HepG2 (cell line): Measurements from ENCODE around the gene TAF7. TPM values are rescaled to one million over a fixed set of nuclear protein-coding genes. Genes with fewer than 3 reads are reported as not detected.

Experiments
- ARHGAP35 ChIP-seq: sonication (generic); formaldehyde crosslinking; IDR thresholded peaks from 2 replicates; pipeline ENCODE4 v1.9.0; 2022; ENCODE audit warnings: mild to moderate bottlenecking, inconsistent platforms, moderate library complexity, missing genetic modification reagents, borderline replicate concordance
- BORCS8-MEF2B ChIP-seq: sonication (generic); formaldehyde crosslinking; IDR thresholded peaks from 2 replicates; pipeline ENCODE4 v1.8.0; 2022; ENCODE audit warnings: mild to moderate bottlenecking, missing genetic modification reagents
- CENPT ChIP-seq: sonication (generic); formaldehyde crosslinking; IDR thresholded peaks from 2 replicates; pipeline ENCODE4 v1.8.0; 2022; ENCODE audit warnings: low read depth, mild to moderate bottlenecking, moderate library complexity, missing genetic modification reagents
- EEA1 ChIP-seq: sonication (generic); formaldehyde crosslinking; IDR thresholded peaks from 2 replicates; pipeline ENCODE4 v1.5.1; 2020; ENCODE audit warnings: mild to moderate bottlenecking, missing genetic modification reagents, borderline replicate concordance
- GABPA ChIP-seq, 2 experiments: IDR thresholded peaks; 2 replicates each; pipeline ENCODE4 v1.6.1; 2011 to 2016; ENCODE audit warnings: low read depth in 2 of 2, low read length in 1 of 2, missing biosample characterization in 1 of 2, missing genetic modification characterization in 1 of 2
- MATR3 ChIP-seq: sonication (generic); formaldehyde crosslinking; IDR thresholded peaks from 2 replicates; pipeline ENCODE4 v1.4.0; 2020; ENCODE audit warnings: missing genetic modification reagents
- MTF2 ChIP-seq: sonication (generic); formaldehyde crosslinking; IDR thresholded peaks from 2 replicates; pipeline ENCODE4 v1.5.0; 2020; ENCODE audit warnings: missing genetic modification reagents, borderline replicate concordance
- NFE2L1 ChIP-seq: sonication (generic); formaldehyde crosslinking; IDR thresholded peaks from 2 replicates; pipeline ENCODE4 v1.4.0; 2020; ENCODE audit warnings: missing genetic modification reagents, mild to moderate bottlenecking, borderline replicate concordance
- RORA ChIP-seq: sonication (generic); formaldehyde crosslinking; IDR thresholded peaks from 2 replicates; pipeline ENCODE4 v1.5.0; 2020; ENCODE audit warnings: mild to moderate bottlenecking, missing genetic modification reagents, moderate library complexity
- SIX1 ChIP-seq: sonication (generic); formaldehyde crosslinking; IDR thresholded peaks from 2 replicates; pipeline ENCODE4 v1.4.0; 2020; ENCODE audit warnings: missing genetic modification reagents, borderline replicate concordance
- U2AF2 ChIP-seq: fragments of 200-400 bp; formaldehyde crosslinking; IDR thresholded peaks from 2 replicates; pipeline ENCODE4 v1.6.1; 2017; ENCODE audit warnings: low read depth, mild to moderate bottlenecking, low read length
- XBP1 ChIP-seq: sonication (generic); formaldehyde crosslinking; IDR thresholded peaks from 2 replicates; pipeline ENCODE4 v1.5.0; 2020; ENCODE audit warnings: missing genetic modification reagents
- ZBTB1 ChIP-seq: sonication (generic); formaldehyde crosslinking; IDR thresholded peaks from 2 replicates; pipeline ENCODE4 v1.4.0; 2020; ENCODE audit warnings: missing genetic modification reagents, borderline replicate concordance
- ZBTB3 ChIP-seq: sonication (generic); formaldehyde crosslinking; IDR thresholded peaks from 2 replicates; pipeline ENCODE4 v1.4.0; 2020; ENCODE audit warnings: low read depth, mild to moderate bottlenecking, moderate library complexity, missing genetic modification reagents, borderline replicate concordance
- ZNF143 ChIP-seq: sonication (generic); formaldehyde crosslinking; IDR thresholded peaks from 2 replicates; pipeline ENCODE4 v1.4.0; 2020; ENCODE audit warnings: missing genetic modification reagents
- ZNF333 ChIP-seq: sonication (generic); formaldehyde crosslinking; IDR thresholded peaks from 2 replicates; pipeline ENCODE4 v1.4.0; 2020; ENCODE audit warnings: mild to moderate bottlenecking, missing genetic modification reagents, borderline replicate concordance
- ZNF496 ChIP-seq: sonication (generic); formaldehyde crosslinking; IDR thresholded peaks from 2 replicates; pipeline ENCODE4 v1.8.1; 2023; ENCODE audit warnings: mild to moderate bottlenecking, moderate library complexity, missing genetic modification reagents; ENCODE audit not compliant: insufficient replicate concordance
- ZNF501 ChIP-seq: sonication (generic); formaldehyde crosslinking; IDR thresholded peaks from 2 replicates; pipeline ENCODE4 v1.5.1; 2020; ENCODE audit warnings: mild to moderate bottlenecking, moderate library complexity, missing genetic modification reagents
- ZNF577 ChIP-seq: sonication (generic); formaldehyde crosslinking; IDR thresholded peaks from 2 replicates; pipeline ENCODE4 v1.4.0; 2020; ENCODE audit warnings: mild to moderate bottlenecking, low read depth, missing genetic modification reagents, borderline replicate concordance
- ZNF609 ChIP-seq: sonication (generic); formaldehyde crosslinking; IDR thresholded peaks from 2 replicates; pipeline ENCODE4 v1.4.0; 2020; ENCODE audit warnings: mild to moderate bottlenecking, missing genetic modification reagents, borderline replicate concordance
- ZNF614 ChIP-seq: IDR thresholded peaks from 2 replicates; pipeline ENCODE4 v1.6.1; 2018; ENCODE audit warnings: missing biosample characterization, missing genetic modification reagents, inconsistent platforms, borderline replicate concordance
- ZNF772 ChIP-seq: sonication (generic); formaldehyde crosslinking; IDR thresholded peaks from 2 replicates; pipeline ENCODE4 v1.5.0; 2020; ENCODE audit warnings: mild to moderate bottlenecking, missing genetic modification reagents
- ZNF773 ChIP-seq: sonication (generic); formaldehyde crosslinking; IDR thresholded peaks from 2 replicates; pipeline ENCODE4 v1.4.0; 2020; ENCODE audit warnings: missing genetic modification reagents, borderline replicate concordance
- ZSCAN31 ChIP-seq: sonication (generic); formaldehyde crosslinking; IDR thresholded peaks from 2 replicates; pipeline ENCODE4 v1.5.0; 2020; ENCODE audit warnings: low read depth, mild to moderate bottlenecking, missing genetic modification reagents
- polyA plus RNA-seq, 8 experiments: library from polyadenylated mRNA; depleted of rRNA in 3 of 8; stranded (reverse) in 7 of 8; unstranded in 1 of 8; fragments of >200 nt; fragmentation: Illumina TruSeq in 4 of 8; extraction: Trizol in 4 of 8; gene quantifications; 2 replicates each; pipeline versions ENCODE4 v1.2.1 to v1.2.3, GENCODE V29; 2011 to 2016; ENCODE audit warnings: low read depth in 4 of 8, missing spikeins in 1 of 8, mixed read lengths in 1 of 8; ENCODE audit not compliant: insufficient read depth in 1 of 8
- total RNA-seq, 5 experiments: library from RNA; depleted of rRNA; stranded (reverse); fragments of >200 nt; fragmentation: Illumina TruSeq; extraction: Trizol; gene quantifications; 2 replicates each; pipeline ENCODE4 v1.2.3, GENCODE V29; 2016; ENCODE audit warnings: low read depth in 1 of 5

Gene TAF7
- total and polyA plus RNA-seq, 2 of the 13 experiments (the other 11 are each of a cell fraction or from before 2014, with no cell fraction given), result 41.6 to 61.5 TPM

GRCh38 chr5:141320225-141321169 lies at the start of gene TAF7 (continued):
- TF ChIP-seq ZBTB1 (CRISPR knock-in tag), result no peak
- TF ChIP-seq RORA (CRISPR knock-in tag), result 0 out of 2 replicates have a peak, but pooled peaks have one; percentile 14
- peak; percentile 76 for TF ChIP-seq ZSCAN31 (CRISPR knock-in tag)
- peak; percentile 91 for TF ChIP-seq ZNF772
- TF ChIP-seq ARHGAP35, result peak; percentile 23; the same call in 1 of the 2 replicates
- TF ChIP-seq XBP1 (CRISPR knock-in tag), result peak; percentile 52; the same call in 1 of the 2 replicates
- TF ChIP-seq U2AF2, result 0 out of 2 replicates have a peak, but pooled peaks have one; percentile 30
- no peak for TF ChIP-seq ZNF577 (CRISPR knock-in tag)
- TF ChIP-seq ZNF143 (CRISPR knock-in tag), result no peak; the same call in 1 of the 2 replicates
- TF ChIP-seq ZNF496 (CRISPR knock-in tag), result no peak
- no peak for TF ChIP-seq ZNF614
- TF ChIP-seq MTF2 (CRISPR knock-in tag), result peak; percentile 74; the same call in 1 of the 2 replicates
- no peak for TF ChIP-seq ZNF609 (CRISPR knock-in tag)
- 0 out of 2 replicates have a peak, but pooled peaks have one; percentile 93 for TF ChIP-seq EEA1 (CRISPR knock-in tag)
- peak; percentile 88 for TF ChIP-seq BORCS8-MEF2B (CRISPR knock-in tag)
- peak; percentile 98 for TF ChIP-seq ZNF501 (CRISPR knock-in tag)
- TF ChIP-seq SIX1, result no peak
- TF ChIP-seq CENPT, result no peak
- TF ChIP-seq GABPA (IDR thresholded peaks at IDR 0.05; ENCODE audit: low read depth, low read length), result peak; percentile 81
- TF ChIP-seq GABPA (CRISPR knock-in tag; IDR thresholded peaks at IDR 0.05; ENCODE audit: low read depth), result peak; percentile 93
- TF ChIP-seq ZNF333 (CRISPR knock-in tag), result no peak
- TF ChIP-seq ZBTB3 (CRISPR knock-in tag), result peak; percentile 58; the same call in 1 of the 2 replicates
- no peak for TF ChIP-seq MATR3
- TF ChIP-seq ZNF773 (CRISPR knock-in tag), result peak; percentile 66; the same call in 1 of the 2 replicates
- peak; percentile 88; the same call in 1 of the 2 replicates for TF ChIP-seq NFE2L1
